ENCODE data around the gene SH3RF3.

DNA sequence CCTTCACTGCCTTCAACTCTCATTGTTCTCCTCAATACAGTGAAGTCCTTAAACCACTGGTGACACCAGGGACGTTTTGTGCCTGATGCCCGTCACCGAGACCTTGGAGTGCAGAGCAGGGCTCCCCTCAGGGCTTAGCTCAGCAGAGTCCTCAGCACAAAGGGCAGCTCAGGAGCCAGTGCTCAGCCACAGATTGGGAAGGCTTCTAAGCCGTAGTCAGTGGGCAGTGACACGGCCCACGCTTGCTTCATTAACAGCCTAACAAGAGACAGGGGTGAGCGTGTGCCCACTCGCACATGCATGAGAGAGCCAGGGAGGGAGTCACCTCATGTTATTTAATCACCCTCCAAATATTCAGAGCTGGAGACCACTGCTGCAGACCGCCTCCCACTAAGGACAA, 137.5 kb downstream of the SH3RF3 start:
- no peak for TF ChIP-seq TAF1 (IDR thresholded peaks at IDR 0.05; ENCODE audit: low read depth, low read length)
- TF ChIP-seq POLR2A (IDR thresholded peaks at IDR 0.05; ENCODE audit: low read depth, low read length): no peak
- no peak for TF ChIP-seq SPI1 (IDR thresholded peaks at IDR 0.05; ENCODE audit: low read depth, low read length)
- no peak for TF ChIP-seq POLR2AphosphoS5 (IDR thresholded peaks at IDR 0.05; ENCODE audit: low read depth, low read length)
- TF ChIP-seq POU2F2 (IDR thresholded peaks at IDR 0.05; ENCODE audit: low read depth, low read length): no peak
- TF ChIP-seq PAX5 (IDR thresholded peaks at IDR 0.05; ENCODE audit: insufficient read depth, low read length, severe bottlenecking): no peak
